HuH-7.5 (cell line): Measurements from ENCODE around the gene CCDC184.

ENCODE experiments used
- DNase-seq: peaks from one replicate; pipeline ENCODE4 v3.0.0; 2011; ENCODE audit warnings: low spot score

Gene CCDC184

GRCh38 chr12:48179466-48179865 lies 4.0 kb upstream of the CCDC184 start:
- DNase-seq, result no peak

GRCh38 chr12:48180424-48180823 lies 3.0 kb upstream of the CCDC184 start:
- DNase-seq, result no peak

GRCh38 chr12:48180857-48181495 lies 2.5 kb upstream of the CCDC184 start:
- DNase-seq, result no peak

- no peak for DNase-seq
These were observed 813 bp upstream of the CCDC184 start for GRCh38 chr12:48182631-48183030.

- no peak for DNase-seq
These were observed 568 bp downstream of the CCDC184 start for GRCh38 chr12:48183876-48184548.

- no peak for DNase-seq
These were observed 1.1 kb downstream of the CCDC184 start for GRCh38 chr12:48184549-48184922.

GRCh38 chr12:48185181-48185919 lies 1.9 kb downstream of the CCDC184 start:
- no peak for DNase-seq

- DNase-seq, result no peak
These were observed 4.7 kb downstream of the CCDC184 start for GRCh38 chr12:48187916-48188695.

GRCh38 chr12:48189331-48190125 lies 6.1 kb downstream of the CCDC184 start:
- peak; percentile 65 for DNase-seq

- no peak for DNase-seq
These were observed 7.7 kb downstream of the CCDC184 start for GRCh38 chr12:48191096-48191495.

GRCh38 chr12:48192861-48193260 lies 9.4 kb downstream of the CCDC184 start:
- DNase-seq, result no peak

GRCh38 chr12:48193623-48194022 lies 10.2 kb downstream of the CCDC184 start:
- no peak for DNase-seq

- no peak for DNase-seq
These were observed 11.4 kb downstream of the CCDC184 start for GRCh38 chr12:48194799-48195201.

- DNase-seq, result no peak
These were observed 14.1 kb downstream of the CCDC184 start for GRCh38 chr12:48197549-48197970.

- DNase-seq, result peak; percentile 59
These were observed 14.7 kb downstream of the CCDC184 start for GRCh38 chr12:48197971-48198671.

GRCh38 chr12:48198672-48198971 lies 15.2 kb downstream of the CCDC184 start:
- no peak for DNase-seq

GRCh38 chr12:48198985-48199384 lies 15.5 kb downstream of the CCDC184 start:
- DNase-seq, result no peak

- no peak for DNase-seq
These were observed 16.4 kb downstream of the CCDC184 start for GRCh38 chr12:48199774-48200221.

GRCh38 chr12:48201091-48201490 lies 17.6 kb downstream of the CCDC184 start:
- no peak for DNase-seq

- DNase-seq, result no peak
These were observed 18.1 kb downstream of the CCDC184 start for GRCh38 chr12:48201516-48201915.

- DNase-seq, result no peak
These were observed 19.3 kb downstream of the CCDC184 start for GRCh38 chr12:48202766-48203165.
